ENCODE results near the gene VGF.

- no peak for TF ChIP-seq POLR2A (IDR thresholded peaks at IDR 0.05)
- no peak for TF ChIP-seq CTCF (IDR thresholded peaks at IDR 0.05)
These were observed 50.9 kb downstream of the VGF start for GRCh38 chr7:101114492-101114891.
